Tracheal epithelial cell (primary cell): Measurements from ENCODE around the gene SERTM2. TPM values are rescaled to one million over a fixed set of nuclear protein-coding genes. Genes with fewer than 3 reads are reported as not detected.

Experiments
- total RNA-seq: library from RNA; depleted of rRNA; stranded (reverse); fragments of >200 nt; gene quantifications from 2 replicates; pipeline ENCODE4 v1.2.1, GENCODE V29; 2014

SERTM2 gene
- total RNA-seq = not detected in 2 replicates

GRCh38 chrX:111511477-111511876 lies at the start of gene SERTM2:
Gene SERTM2, plus strand, starts transcription at chrX:111511645. Its CDS starts 7,213 bp downstream, at chrX:111518858.

Other genes starting within 250 kb of the SERTM2 start
- gene CAPN6, start 241.2 kb upstream of the SERTM2 start, total RNA-seq = 0.24 TPM in 1 of 2 replicates, not detected in the other
- gene DCX, start 99.5 kb upstream of the SERTM2 start, total RNA-seq = not detected in 2 replicates
- gene ALG13, start 169.5 kb downstream of the SERTM2 start, total RNA-seq = 26.9 and 29.2 TPM in 2 replicates